K562 (cell line): ENCODE results near the gene TMEM135. TPM values are rescaled to one million over a fixed set of nuclear protein-coding genes. Genes with fewer than 3 reads are reported as not detected.

Experiments
- ATAC-seq: fragments of 200-7000 bp; cut with Tn5 transposase; 3 replicates; pipeline ENCODE4 v1.9.1; 2020; ENCODE audit warnings: moderate library complexity
- BruUV-seq: library from RNA; stranded (reverse); fragments of 400-500 nt; replicated peaks from 2 replicates; lab custom pipeline; 2021; lab: Mats Ljungman, UMichigan
- CTCF ChIA-PET: fragments of 300-600 bp; formaldehyde crosslinking; extraction: SDS; loops from one replicate; lab custom pipeline; 2021; ENCODE audit warnings: low intra/inter-chr PET ratio; lab: Yijun Ruan, JAX
- POLR2A ChIA-PET: fragments of 300-600, 350-650 bp; sonication (Branson Sonifier 250); formaldehyde crosslinking; extraction: SDS; loops from one replicate; lab custom pipeline; 2021; ENCODE audit warnings: antibody characterized with exemption, inconsistent platforms; lab: Yijun Ruan, JAX
- DNase-seq, 4 experiments: peaks; one replicate each; pipeline versions ENCODE4 v3.0.0 to v3.0.0-alpha.2; 2011 to 2018; ENCODE audit warnings: low spot score in 3 of 4, mixed read lengths in 3 of 4; ENCODE audit errors: extremely low read depth in 1 of 4
- FAIRE-seq: peaks from 2 replicates; lab custom pipeline; 2011; peaks lifted over from hg19 to GRCh38; lab: Jason Lieb, UNC
- H2AFZ ChIP-seq: 2 replicates; pipeline ENCODE4 v1.6.0; 2011; ENCODE audit warnings: low read depth, low read length, control low read depth, inconsistent platforms
- H3K27ac ChIP-seq: fragments of 200-600 bp; 3 replicates; pipeline ENCODE4 v1.8.0; 2011; ENCODE audit warnings: low read depth, mild to moderate bottlenecking, control low read depth, inconsistent platforms, low read length, moderate library complexity, mixed read lengths; ENCODE audit errors: extremely low read depth
- H3K27me3 ChIP-seq, 2 experiments: fragments of 300-600 bp in 1 of 2; 2 replicates in 1 of 2; 3 replicates in 1 of 2; pipeline versions ENCODE4 v1.6.0 to v1.8.0; 2011; ENCODE audit warnings: inconsistent platforms in 2 of 2, low read length in 2 of 2, mild to moderate bottlenecking in 1 of 2, mixed read lengths in 1 of 2, moderate library complexity in 1 of 2; ENCODE audit not compliant: control insufficient read depth in 2 of 2, insufficient read depth in 2 of 2
- H3K36me3 ChIP-seq: fragments of 300-600 bp; 3 replicates; pipeline ENCODE4 v1.8.0; 2011; ENCODE audit warnings: mild to moderate bottlenecking, low read length, inconsistent platforms; ENCODE audit not compliant: control insufficient read depth, insufficient read depth
- H3K4me1 ChIP-seq, 2 experiments: fragments of 200-600 bp in 1 of 2; replicated peaks in 1 of 2; 2 replicates in 1 of 2; 3 replicates in 1 of 2; pipeline versions ENCODE4 v1.5.1 to v1.8.0; 2011; ENCODE audit warnings: inconsistent platforms in 2 of 2, low read length in 2 of 2, mild to moderate bottlenecking in 1 of 2, mixed read lengths in 1 of 2, moderate library complexity in 1 of 2; ENCODE audit not compliant: control insufficient read depth in 2 of 2, insufficient read depth in 2 of 2
- H3K4me2 ChIP-seq: 2 replicates; pipeline ENCODE4 v1.6.1; 2011; ENCODE audit warnings: low read length, control low read depth, inconsistent platforms, mixed read lengths; ENCODE audit not compliant: insufficient read depth
- H3K4me3 ChIP-seq: fragments of 200-600 bp; sonication (generic), shearing (Covaris generic); 2 replicates; pipeline ENCODE4 v1.5.1; 2016; ENCODE audit warnings: control low read depth, inconsistent platforms
- H3K79me2 ChIP-seq: fragments of 200-600 bp; 3 replicates; pipeline ENCODE4 v1.8.0; 2011; ENCODE audit warnings: low read length, inconsistent platforms; ENCODE audit not compliant: control insufficient read depth, insufficient read depth
- H3K9ac ChIP-seq, 2 experiments: 2 replicates each; pipeline versions ENCODE4 v1.6.0 to v1.6.1; 2011; ENCODE audit warnings: low read depth in 2 of 2, low read length in 2 of 2, control low read depth in 1 of 2, inconsistent platforms in 1 of 2, mild to moderate bottlenecking in 1 of 2, mixed read lengths in 1 of 2; ENCODE audit not compliant: insufficient read depth in 1 of 2
- H3K9me1 ChIP-seq: one replicate; pipeline ENCODE4 v1.6.0; 2011; ENCODE audit warnings: inconsistent platforms, mild to moderate bottlenecking, low read length, moderate library complexity; ENCODE audit not compliant: control insufficient read depth, insufficient read depth
- H3K9me3 ChIP-seq: replicated peaks from 2 replicates; pipeline ENCODE4 v1.5.1; 2011; ENCODE audit warnings: low read depth, low read length, inconsistent platforms; ENCODE audit not compliant: control insufficient read depth, insufficient read depth
- H4K20me1 ChIP-seq: replicated peaks from 2 replicates; pipeline ENCODE4 v1.6.1; 2011; ENCODE audit warnings: low read length, inconsistent platforms, mixed read lengths; ENCODE audit not compliant: control insufficient read depth, insufficient read depth
- BMI1 ChIP-seq: fragments of 150-350 bp; IDR thresholded peaks from 2 replicates; pipeline ENCODE4 v1.6.1; 2014; ENCODE audit warnings: low read length
- CBX8 ChIP-seq: fragments of 200-600 bp; sonication (generic); IDR thresholded peaks from 2 replicates; pipeline ENCODE4 v1.6.1; 2012; ENCODE audit warnings: borderline replicate concordance, mixed run types, low read depth, mild to moderate bottlenecking, moderate library complexity, mixed read lengths, low read length, control low read depth, inconsistent platforms; ENCODE audit not compliant: poor library complexity, severe bottlenecking; ENCODE audit errors: extremely low read depth
- CSDE1 ChIP-seq, 2 experiments: fragments of 450-650 bp; IDR thresholded peaks; 2 replicates each; pipeline ENCODE4 v1.6.1; 2016; ENCODE audit warnings: mild to moderate bottlenecking in 1 of 2
- DDX20 ChIP-seq: fragments of 450-650 bp; IDR thresholded peaks from 2 replicates; pipeline ENCODE4 v1.6.1; 2016; ENCODE audit warnings: missing genetic modification characterization, low read depth, mild to moderate bottlenecking, missing compliant biosample characterization, moderate library complexity
- FOXA1 ChIP-seq: fragments of 450-650 bp; IDR thresholded peaks from 2 replicates; pipeline ENCODE4 v1.6.1; 2016; ENCODE audit warnings: mild to moderate bottlenecking, borderline replicate concordance
- ID3 ChIP-seq, 2 experiments: fragments of 250-450 bp in 1 of 2; fragments of 450-650 bp in 1 of 2; sonication (Bioruptor Pico) in 1 of 2; IDR thresholded peaks; 2 replicates each; pipeline versions ENCODE4 v1.6.1 to v1.8.0; 2016 to 2021; ENCODE audit warnings: mild to moderate bottlenecking in 2 of 2, moderate library complexity in 2 of 2, missing compliant biosample characterization in 1 of 2, missing genetic modification characterization in 1 of 2
- MLLT1 ChIP-seq, 2 experiments: fragments of 450-650 bp; IDR thresholded peaks; 2 replicates each; pipeline ENCODE4 v1.6.1; 2016
- NR2C1 ChIP-seq, 2 experiments: fragments of 450-650 bp; IDR thresholded peaks; 2 replicates each; pipeline ENCODE4 v1.6.1; 2017; ENCODE audit warnings: mild to moderate bottlenecking in 2 of 2, antibody characterized with exemption in 1 of 2, inconsistent platforms in 1 of 2, missing compliant biosample characterization in 1 of 2, missing genetic modification characterization in 1 of 2
- SMARCB1 ChIP-seq: IDR thresholded peaks from 2 replicates; pipeline ENCODE4 v1.6.1; 2011; ENCODE audit warnings: improper control_type of control experiment, low read depth; ENCODE audit not compliant: insufficient read length
- SRSF3 ChIP-seq: fragments of 200-400 bp; formaldehyde crosslinking; IDR thresholded peaks from 2 replicates; pipeline ENCODE4 v1.6.1; 2016; ENCODE audit warnings: mild to moderate bottlenecking, low read length, moderate library complexity; ENCODE audit not compliant: insufficient read depth
- ZBTB17 ChIP-seq: fragments of 450-650 bp; formaldehyde crosslinking; IDR thresholded peaks from 2 replicates; pipeline ENCODE4 v1.4.0; 2020; ENCODE audit warnings: mild to moderate bottlenecking
- ZNF146 ChIP-seq: IDR thresholded peaks from one replicate; pipeline ENCODE4 v1.6.1; 2018; ENCODE audit warnings: missing compliant biosample characterization; ENCODE audit not compliant: unreplicated experiment
- ZNF3 ChIP-seq: fragments of 250-450 bp; sonication (Bioruptor Pico); IDR thresholded peaks from 2 replicates; pipeline ENCODE4 v1.5.0; 2021; ENCODE audit warnings: mild to moderate bottlenecking, moderate library complexity
- ZNF561 ChIP-seq: fragments of 450-650 bp; formaldehyde crosslinking; conservative IDR thresholded peaks from 2 replicates; pipeline ENCODE4 v1.4.0; 2020; ENCODE audit warnings: mild to moderate bottlenecking, moderate library complexity
- WGBS: fragments of 100-300 bp; shearing (Covaris generic); methylation state at CpG from one replicate; pipeline ENCODE4 v1.1.6; 2016; ENCODE audit warnings: low coverage, mixed read lengths; ENCODE audit not compliant: insufficient coverage; ENCODE audit errors: missing lambda C conversion rate; 5-methylcytosine and 5-hydroxymethylcytosine counted together
- in situ Hi-C: fragments of 300-500 bp; cut with MboI; formaldehyde crosslinking; loops from 4 replicates; pipeline ENCODE4 v1.15.0; 2018; ENCODE audit warnings: inconsistent platforms, mixed read lengths
- intact Hi-C: fragments of 100-400 bp; cut with micrococcal nuclease; formaldehyde crosslinking; loops from 2 replicates; pipeline ENCODE4 v1.14.2; 2022
- polyA plus RNA-seq, 8 experiments: library from polyadenylated mRNA; depleted of rRNA in 4 of 8; stranded (reverse) in 5 of 8; unstranded in 3 of 8; fragments of >200 nt; fragmentation: Nextera tagmentation in 2 of 8; fragmentation: Illumina TruSeq in 1 of 8; extraction: Ambion mirVana in 2 of 8; extraction: Trizol in 1 of 8; gene quantifications; 2 replicates each; pipeline versions ENCODE4 v1.2.1 to v1.2.3, GENCODE V29; 2011 to 2014; ENCODE audit warnings: inconsistent platforms in 1 of 8, missing spikeins in 1 of 8
- total RNA-seq, 7 experiments: library from RNA; depleted of rRNA in 6 of 7; stranded (reverse); fragments of >200 nt in 6 of 7; fragmentation: Illumina TruSeq in 2 of 7; extraction: Trizol in 2 of 7; gene quantifications; 2 replicates each; pipeline versions ENCODE4 v1.2.1 to v1.2.3, GENCODE V29; 2011 to 2021; ENCODE audit warnings: low replicate concordance in 1 of 7
- TF ChIP-seq, protein P1 (sequence below): fragments of 250-450 bp; sonication (Bioruptor Pico); IDR thresholded peaks from 2 replicates; pipeline ENCODE4 v1.9.0; 2021; ENCODE audit warnings: mild to moderate bottlenecking

Gene TMEM135
- total and polyA plus RNA-seq, 9 of the 15 experiments (the other 6 are each of a cell fraction or from before 2014, with no cell fraction given) = 17.3 to 53.6 (median 24.9) TPM

GRCh38 chr11:87236368-87236767 is 198.6 kb downstream of the TMEM135 start (continued):
- TF ChIP-seq ZNF3 (CRISPR knock-in tag) = no peak
- TF ChIP-seq, all 486 proteins: peak for 0

GRCh38 chr11:87239001-87239400 is 201.3 kb downstream of the TMEM135 start:
- no peaks in the 10 kb centered on the region for H3K79me2 ChIP-seq
- intact Hi-C loops = no loop called here

More at GRCh38 chr11:87239001-87239400, 201.3 kb downstream of the TMEM135 start:
- DNase-seq (no peak), ATAC-seq (no peak), FAIRE-seq (no peak)
- no peaks in the 10 kb centered on the region for H3K4me1 ChIP-seq
- in situ Hi-C loops = no loop called here
- no peak overlapping the region for H3K4me2 ChIP-seq
- ChIA-PET CTCF (no interaction called here), POLR2A (no interaction called here)
- H3K27me3 ChIP-seq = no peaks in the 10 kb centered on the region
- no peak overlapping the region for H2AFZ ChIP-seq
- no peaks in the 10 kb centered on the region for H4K20me1 ChIP-seq
- H3K36me3 ChIP-seq = no peaks in the 10 kb centered on the region
- WGBS = 70% methylated on average over 2 of the region's 2 CpGs
- H3K4me3 ChIP-seq = no peak overlapping the region
- no TSS peak for BruUV-seq
- no peaks in the 10 kb centered on the region for H3K9me1 ChIP-seq
- no peak for TF ChIP-seq MLLT1 (IDR thresholded peaks at IDR 0.05)
- no peak for TF ChIP-seq ZNF146 (CRISPR knock-in tag)
- no peak for TF ChIP-seq ID3 (CRISPR knock-in tag; IDR thresholded peaks at IDR 0.05)
- TF ChIP-seq ID3 (tag; IDR thresholded peaks at IDR 0.05) = no peak
- TF ChIP-seq CBX8 = no peak
- TF ChIP-seq BMI1 = no peak
- TF ChIP-seq ZNF561 = no peak
- TF ChIP-seq DDX20 = no peak
- TF ChIP-seq, protein P1, sequence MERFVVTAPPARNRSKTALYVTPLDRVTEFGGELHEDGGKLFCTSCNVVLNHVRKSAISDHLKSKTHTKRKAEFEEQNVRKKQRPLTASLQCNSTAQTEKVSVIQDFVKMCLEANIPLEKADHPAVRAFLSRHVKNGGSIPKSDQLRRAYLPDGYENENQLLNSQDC (CRISPR knock-in tag) = no peak
- no peak for TF ChIP-seq SRSF3
- no peak for TF ChIP-seq CSDE1 (IDR thresholded peaks at IDR 0.05)
- no peak for TF ChIP-seq FOXA1
- TF ChIP-seq SMARCB1 = no peak
- no peak for TF ChIP-seq NR2C1 (IDR thresholded peaks at IDR 0.05)
- no peak for TF ChIP-seq NR2C1 (tag; IDR thresholded peaks at IDR 0.05)
- no peak for TF ChIP-seq ZBTB17 (CRISPR knock-in tag)
- no peak overlapping the region for H3K9ac ChIP-seq
- no peaks in the 10 kb centered on the region for H3K9me3 ChIP-seq
- H3K27ac ChIP-seq = no peak overlapping the region
